GM19452 (cell line): Measurements from ENCODE around the gene RNU1-3.
"Not testable (repeated sequence)": the region's sequence is repeated elsewhere in the genome, so short reads cannot be mapped to it uniquely, and the experiment has no call there.

ENCODE experiments used
- ATAC-seq: cut with Tn5 transposase; IDR thresholded peaks from one replicate; pipeline ENCODE4 v1.9.1; 2021; ENCODE audit not compliant: unreplicated experiment

The RNU1-3 gene

DNA sequence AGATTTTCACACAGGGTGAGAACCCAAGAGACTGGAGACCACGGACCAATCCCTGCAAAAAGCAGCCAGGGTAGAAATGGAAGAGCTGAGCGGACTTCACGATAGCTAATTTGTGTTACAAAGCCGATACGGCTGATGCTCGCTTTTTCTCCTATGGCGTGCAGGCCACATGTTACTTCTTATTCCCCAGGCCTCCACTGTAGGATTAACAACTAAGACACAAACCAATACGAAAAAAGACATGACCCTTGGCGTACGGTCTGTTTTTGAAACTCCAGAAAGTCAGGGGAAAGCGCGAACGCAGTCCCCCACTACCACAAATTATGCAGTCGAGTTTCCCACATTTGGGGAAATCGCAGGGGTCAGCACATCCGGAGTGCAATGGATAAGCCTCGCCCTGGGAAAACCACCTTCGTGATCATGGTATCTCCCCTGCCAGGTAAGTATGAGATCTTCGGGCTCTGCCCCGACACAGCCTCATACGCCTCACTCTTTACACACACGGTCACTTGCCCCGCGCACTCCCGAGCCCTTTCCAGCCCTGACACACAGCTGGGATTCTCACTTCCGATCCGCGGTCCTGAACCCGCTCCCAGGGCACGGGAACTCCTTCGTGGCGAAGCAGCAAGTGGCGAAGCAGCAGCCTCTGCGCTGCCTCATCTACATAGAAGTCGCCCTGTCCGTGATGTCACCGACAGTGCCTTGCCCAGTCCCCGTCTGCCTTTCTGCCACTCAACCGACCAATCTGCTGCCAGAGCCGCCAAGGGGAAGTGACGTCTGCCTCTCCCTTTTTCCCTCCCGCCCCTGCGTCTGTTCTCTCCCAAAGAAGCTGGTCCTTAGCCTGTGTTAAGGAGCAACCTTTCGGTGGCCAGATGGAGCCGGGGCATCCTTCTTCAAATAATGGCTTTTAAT, at the start of gene RNU1-3:
Gene RNU1-3, minus strand, starts transcription at position 447 of the 912 bp plus-strand sequence.
- peak; percentile 99 for ATAC-seq

GRCh38 chr1:16713480-16713879, 46.7 kb upstream of the RNU1-3 start:
- not testable (repeated sequence) for ATAC-seq

DNA sequence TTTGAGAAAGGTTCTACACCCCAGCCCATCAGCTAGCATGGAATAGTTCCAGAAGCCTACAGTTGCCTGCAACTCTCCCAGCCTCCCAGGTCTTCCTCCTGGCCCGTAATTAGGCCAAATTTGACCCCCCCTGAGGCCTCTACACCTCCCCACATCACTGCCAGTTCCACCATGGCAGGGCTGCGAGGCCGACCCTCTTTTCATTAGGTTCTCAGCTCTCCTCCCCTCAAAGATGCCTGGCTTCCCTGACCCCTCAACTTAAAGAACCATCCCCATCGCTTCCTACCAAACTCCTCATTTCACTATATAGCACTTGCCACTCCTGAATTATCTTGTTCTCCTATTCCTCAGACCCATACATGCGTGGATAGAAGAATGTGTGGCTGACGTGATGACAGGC, 46.2 kb upstream of the RNU1-3 start:
- ATAC-seq = not testable (repeated sequence)

DNA sequence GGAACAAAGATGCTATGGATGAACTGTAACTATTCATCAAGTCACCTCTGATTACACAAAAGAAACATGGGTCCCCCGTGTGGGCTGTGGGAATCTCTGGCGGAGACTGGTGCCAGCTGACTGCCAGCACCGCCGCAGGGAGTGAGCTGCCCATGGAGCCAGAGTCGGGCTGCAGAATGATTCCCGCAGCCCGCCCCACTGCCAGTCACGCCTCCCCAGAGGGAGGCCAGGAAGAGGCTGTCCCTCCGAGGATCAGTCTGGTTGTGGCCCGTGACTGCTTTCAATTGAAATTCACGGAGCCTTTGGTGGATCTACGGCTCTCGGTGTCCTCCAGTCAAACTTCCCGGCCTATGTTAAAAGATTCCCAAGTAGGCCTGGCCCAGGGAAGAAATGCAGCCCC, 45.8 kb upstream of the RNU1-3 start:
- not testable (repeated sequence) for ATAC-seq

- not testable (repeated sequence) for ATAC-seq
Observed at GRCh38 chr1:16712131-16712530, 45.4 kb upstream of the RNU1-3 start.

DNA sequence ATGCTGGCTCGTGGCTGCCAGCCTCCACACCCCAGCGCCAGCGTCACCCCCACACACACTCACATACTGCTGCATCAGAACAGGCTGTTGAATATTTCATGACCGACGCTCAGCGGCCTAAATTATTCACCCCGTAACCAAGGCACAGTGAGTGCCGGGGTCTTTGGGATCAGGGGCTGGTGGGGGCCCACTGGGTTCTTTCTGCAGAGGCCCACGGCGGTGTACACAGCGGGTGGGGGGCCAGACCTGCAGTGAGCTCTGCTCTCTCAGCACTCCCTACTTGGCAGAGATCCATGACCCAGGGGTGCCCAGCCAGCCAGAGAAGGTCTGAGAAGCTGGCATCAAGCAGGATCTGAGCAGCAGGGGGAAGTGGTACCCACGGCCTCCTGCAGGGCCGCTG, 43.9 kb upstream of the RNU1-3 start:
- ATAC-seq = not testable (repeated sequence)

DNA sequence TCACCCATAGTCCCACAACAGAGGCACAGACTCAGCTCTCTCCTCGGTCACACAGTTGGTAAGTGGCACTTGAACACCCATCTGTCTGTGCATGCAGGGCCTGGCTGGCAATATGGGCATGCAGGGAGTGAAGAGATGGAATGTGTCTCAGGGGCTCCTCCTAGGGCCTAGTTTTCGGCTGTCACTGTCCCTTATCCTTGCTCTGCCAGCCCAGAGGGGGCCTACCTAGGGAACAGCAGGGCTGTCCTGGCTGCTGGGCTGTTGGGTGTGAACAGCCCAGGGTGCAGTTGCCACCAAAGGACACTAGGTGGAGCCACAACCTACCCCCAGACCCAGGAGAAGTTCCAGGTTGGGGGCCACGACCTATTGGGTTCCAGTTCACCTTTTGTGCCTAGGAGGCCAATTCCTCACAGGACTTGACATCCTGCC, 42.9 kb upstream of the RNU1-3 start:
- ATAC-seq = peak; percentile 53

DNA sequence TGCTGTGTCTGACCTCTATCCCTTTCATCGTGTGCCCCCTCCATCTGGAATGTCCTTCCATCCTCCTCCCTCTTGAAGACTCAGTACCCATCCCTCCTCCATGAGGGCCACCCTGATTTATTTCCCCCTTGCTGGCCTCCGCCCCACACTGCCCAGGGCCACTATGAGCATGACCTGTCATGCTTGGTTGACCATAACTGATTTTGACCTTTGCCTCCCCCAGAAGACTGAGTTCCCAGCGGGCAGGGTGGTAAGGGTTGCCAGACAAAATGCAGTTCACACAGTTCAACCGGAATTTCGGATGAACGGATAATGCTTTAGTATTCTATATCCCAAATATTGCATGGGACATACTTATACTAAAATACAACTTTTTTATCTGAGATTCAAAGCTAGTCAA, 42.0 kb upstream of the RNU1-3 start:
- not testable (repeated sequence) for ATAC-seq

- ATAC-seq = not testable (repeated sequence)
Observed at GRCh38 chr1:16707130-16708093, 40.7 kb upstream of the RNU1-3 start.

DNA sequence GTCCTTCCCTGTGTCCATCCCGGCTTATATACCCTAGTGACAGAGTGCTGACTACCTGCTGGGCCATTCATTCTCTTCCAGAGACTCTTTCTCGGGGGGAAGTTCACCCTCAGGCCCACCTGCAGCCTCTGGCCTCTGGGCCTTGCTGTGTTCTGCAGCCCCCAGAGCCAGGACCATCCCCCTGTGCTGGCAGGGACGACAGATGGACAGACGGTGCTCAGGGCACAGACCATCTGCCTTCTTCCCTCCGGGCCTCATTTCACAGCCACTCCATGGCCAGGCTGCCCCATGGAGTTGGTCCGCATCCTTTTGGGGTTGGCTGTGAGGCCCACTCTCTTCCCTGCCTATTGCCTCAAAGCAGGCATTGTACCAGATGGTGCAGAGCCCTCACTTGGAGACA, 39.6 kb upstream of the RNU1-3 start:
- ATAC-seq = not testable (repeated sequence)

- not testable (repeated sequence) for ATAC-seq
Observed at GRCh38 chr1:16704502-16705100, 37.9 kb upstream of the RNU1-3 start.

DNA sequence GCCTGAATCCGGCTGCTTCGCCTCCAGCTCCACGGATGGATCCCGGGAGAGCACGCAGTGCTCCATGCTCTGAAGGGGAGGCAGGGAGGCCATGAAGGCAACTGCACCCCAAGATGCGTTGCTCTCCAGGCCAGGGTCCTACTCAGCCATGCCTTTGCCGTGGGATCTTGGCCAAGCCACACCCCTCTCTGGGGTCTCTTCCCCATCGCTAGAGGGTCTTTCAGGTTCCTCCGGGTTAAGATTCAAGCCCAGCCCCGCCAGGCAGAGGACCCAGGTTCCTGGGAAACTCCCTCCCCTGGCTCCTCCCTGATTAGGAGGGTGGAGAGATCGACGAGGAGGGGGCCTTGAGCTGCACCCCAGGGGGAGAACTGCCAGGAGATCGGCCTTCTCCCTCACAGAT, 37.3 kb upstream of the RNU1-3 start:
- not testable (repeated sequence) for ATAC-seq

- not testable (repeated sequence) for ATAC-seq
Observed at GRCh38 chr1:16703602-16704001, 36.9 kb upstream of the RNU1-3 start.

DNA sequence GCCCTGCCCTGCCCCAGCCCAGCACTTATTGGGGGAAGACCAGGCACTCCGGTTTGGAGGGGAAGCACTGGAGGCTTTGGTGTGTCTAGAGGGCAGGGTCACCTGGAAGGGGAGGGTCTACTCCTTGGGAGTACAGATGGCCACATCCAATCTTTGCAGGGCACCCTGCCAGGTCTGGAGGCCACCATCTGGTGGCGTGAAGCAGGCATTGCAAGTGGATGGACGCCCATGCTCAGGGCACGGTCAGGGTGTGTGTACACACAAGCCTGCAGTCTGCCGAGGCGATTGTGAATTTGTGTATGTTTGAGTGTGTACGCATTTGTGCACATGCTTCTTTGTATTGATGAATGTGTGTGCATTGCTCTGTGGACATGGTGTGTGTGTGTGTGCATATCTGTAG, 36.4 kb upstream of the RNU1-3 start:
- not testable (repeated sequence) for ATAC-seq

- ATAC-seq = not testable (repeated sequence)
Observed at GRCh38 chr1:16702280-16702679, 35.5 kb upstream of the RNU1-3 start.

- ATAC-seq = not testable (repeated sequence)
Observed at GRCh38 chr1:16701189-16701588, 34.4 kb upstream of the RNU1-3 start.

- ATAC-seq = not testable (repeated sequence)
Observed at GRCh38 chr1:16700138-16700895, 33.6 kb upstream of the RNU1-3 start.

- not testable (repeated sequence) for ATAC-seq
Observed at GRCh38 chr1:16699440-16699839, 32.7 kb upstream of the RNU1-3 start.

- not testable (repeated sequence) for ATAC-seq
Observed at GRCh38 chr1:16697152-16697551, 30.4 kb upstream of the RNU1-3 start.

- not testable (repeated sequence) for ATAC-seq
Observed at GRCh38 chr1:16696507-16697150, 29.9 kb upstream of the RNU1-3 start.
